Gastroesophageal sphincter (tissue), 3 donors: Measurements from ENCODE around the gene TAS2R1.
"Not testable (repeated sequence)": the region's sequence is repeated elsewhere in the genome, so short reads cannot be mapped to it uniquely, and the experiment has no call there.

Experiments used
- CTCF ChIP-seq, 4 experiments: fragments of 200-600 bp in 2 of 4; fragments of 450-650 bp in 2 of 4; sonication (generic) in 1 of 4; IDR thresholded peaks; one replicate each; pipeline ENCODE4 v1.5.1; 2017 to 2019; ENCODE audit warnings: antibody characterized with exemption in 4 of 4, mild to moderate bottlenecking in 2 of 4, moderate library complexity in 2 of 4
- POLR2A ChIP-seq, 2 donors: fragments of 450-650 bp; IDR thresholded peaks; one replicate each; pipeline ENCODE4 v1.6.1; 2017; ENCODE audit warnings: antibody characterized with exemption in 2 of 2, mild to moderate bottlenecking in 2 of 2, moderate library complexity in 1 of 2
- POLR2AphosphoS5 ChIP-seq: sonication (generic); formaldehyde crosslinking; IDR thresholded peaks from one replicate; pipeline ENCODE4 v1.6.1; 2017; ENCODE audit warnings: antibody characterized with exemption

- TF ChIP-seq POLR2AphosphoS5; CTCF (IDR thresholded peaks at IDR 0.05); POLR2A (IDR thresholded peaks at IDR 0.05): not testable (repeated sequence)
Observed at GRCh38 chr5:9597322-9597721, 32.8 kb downstream of the TAS2R1 start.
